Measurements from ENCODE around the gene HPF1.

GRCh38 chr4:169802873-169803272 lies 45.1 kb upstream of the HPF1 start:
- TF ChIP-seq, protein P1, sequence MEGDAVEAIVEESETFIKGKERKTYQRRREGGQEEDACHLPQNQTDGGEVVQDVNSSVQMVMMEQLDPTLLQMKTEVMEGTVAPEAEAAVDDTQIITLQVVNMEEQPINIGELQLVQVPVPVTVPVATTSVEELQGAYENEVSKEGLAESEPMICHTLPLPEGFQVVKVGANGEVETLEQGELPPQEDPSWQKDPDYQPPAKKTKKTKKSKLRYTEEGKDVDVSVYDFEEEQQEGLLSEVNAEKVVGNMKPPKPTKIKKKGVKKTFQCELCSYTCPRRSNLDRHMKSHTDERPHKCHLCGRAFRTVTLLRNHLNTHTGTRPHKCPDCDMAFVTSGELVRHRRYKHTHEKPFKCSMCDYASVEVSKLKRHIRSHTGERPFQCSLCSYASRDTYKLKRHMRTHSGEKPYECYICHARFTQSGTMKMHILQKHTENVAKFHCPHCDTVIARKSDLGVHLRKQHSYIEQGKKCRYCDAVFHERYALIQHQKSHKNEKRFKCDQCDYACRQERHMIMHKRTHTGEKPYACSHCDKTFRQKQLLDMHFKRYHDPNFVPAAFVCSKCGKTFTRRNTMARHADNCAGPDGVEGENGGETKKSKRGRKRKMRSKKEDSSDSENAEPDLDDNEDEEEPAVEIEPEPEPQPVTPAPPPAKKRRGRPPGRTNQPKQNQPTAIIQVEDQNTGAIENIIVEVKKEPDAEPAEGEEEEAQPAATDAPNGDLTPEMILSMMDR (IDR thresholded peaks at IDR 0.05): no peak
- TF ChIP-seq POLR2A (IDR thresholded peaks at IDR 0.05): no peak
